SKM-1 treated with dmso at 0.1 percent for 144 hours (cell line): Measurements from ENCODE around the gene RNF180.
"Not testable (repeated sequence)": the region's sequence is repeated elsewhere in the genome, so short reads cannot be mapped to it uniquely, and the experiment has no call there.

ENCODE experiments used
- DNase-seq: peaks from one replicate; lab custom pipeline; 2025; ENCODE audit not compliant: unreplicated experiment; lab: John Stamatoyannopoulos, UW

Gene RNF180

DNA sequence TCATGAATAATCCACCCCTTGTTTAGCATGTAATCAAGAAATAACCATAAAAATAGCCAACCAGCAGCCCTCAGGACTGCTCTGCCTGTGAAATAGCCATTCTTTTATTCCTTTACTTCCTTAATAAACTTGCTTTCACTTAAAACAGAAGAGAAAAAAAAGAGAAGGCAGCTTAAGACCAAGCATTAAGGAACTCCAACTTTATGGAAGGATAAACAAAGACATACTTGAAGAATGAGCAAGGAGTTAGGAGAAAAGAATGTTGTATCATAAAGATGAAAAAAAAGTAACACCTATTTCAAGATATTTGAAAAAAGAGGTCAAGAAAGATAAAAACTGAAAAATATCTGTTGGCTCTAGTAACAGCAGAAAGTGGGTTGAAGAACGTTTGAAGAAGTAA, 107.6 kb downstream of the RNF180 start:
- DNase-seq = no peak

DNA sequence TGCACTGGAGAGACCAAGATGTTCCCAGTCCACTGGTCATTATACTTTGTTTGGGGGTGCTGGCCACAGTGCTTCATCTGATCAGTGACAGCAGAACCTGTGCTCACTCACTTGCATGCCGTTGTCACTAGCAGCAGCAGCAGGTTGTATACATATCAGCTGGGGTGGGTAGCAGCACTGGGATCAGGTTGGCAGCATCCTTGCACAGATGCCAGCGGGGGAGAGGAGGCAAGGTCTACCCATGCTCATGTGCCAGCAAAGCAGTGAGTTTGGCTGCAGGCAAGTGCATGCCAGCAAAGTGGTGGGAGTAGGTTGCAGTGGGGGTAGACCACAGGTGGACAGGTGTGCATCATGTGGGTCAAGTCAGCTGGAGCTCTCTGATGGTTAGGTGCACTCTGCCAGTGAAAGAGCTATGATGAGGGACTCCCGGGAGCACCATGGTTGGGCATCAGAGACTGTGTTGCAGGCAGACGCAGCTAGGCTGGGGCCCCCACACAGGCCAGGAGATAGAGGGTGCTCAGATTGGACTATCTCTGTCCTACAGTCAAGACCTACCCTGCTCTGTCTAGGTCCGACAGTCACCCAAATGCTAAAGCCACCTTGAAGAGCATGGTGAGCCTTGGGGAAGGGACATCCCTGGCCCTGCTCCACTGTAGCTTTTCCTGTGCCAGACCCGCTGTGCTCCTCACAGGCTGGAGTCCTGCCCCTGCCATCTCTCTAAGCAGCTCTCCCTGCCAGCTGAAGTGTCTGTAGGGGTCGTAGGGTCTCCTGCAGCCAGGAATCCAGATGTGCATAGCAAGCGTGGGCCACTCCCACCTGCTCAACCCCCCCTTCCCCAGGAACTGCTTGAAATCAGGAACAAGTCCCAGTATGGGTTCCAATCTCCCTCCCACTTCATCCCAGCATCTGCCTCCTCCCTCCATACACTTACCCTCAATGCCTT, 119.8 kb downstream of the RNF180 start:
- no peak for DNase-seq

DNA sequence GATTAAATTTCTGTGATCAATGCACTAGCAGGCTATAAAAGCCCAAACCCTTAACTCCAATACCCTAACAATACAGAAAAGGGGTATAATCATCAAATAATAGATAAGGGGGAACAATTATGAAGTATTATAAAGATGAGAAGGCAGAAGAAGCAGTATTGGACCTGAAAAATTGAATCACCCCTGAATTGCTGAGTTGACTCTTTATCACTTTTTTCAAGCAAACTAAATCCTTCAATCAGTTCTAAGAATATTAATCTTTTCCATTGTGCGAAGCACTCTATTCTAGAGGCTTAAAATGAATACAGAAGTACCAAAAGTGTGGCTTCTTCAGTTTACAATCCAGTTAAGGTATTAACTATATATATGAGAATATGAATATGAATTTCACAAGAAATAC, 120.7 kb downstream of the RNF180 start:
- DNase-seq = no peak

DNA sequence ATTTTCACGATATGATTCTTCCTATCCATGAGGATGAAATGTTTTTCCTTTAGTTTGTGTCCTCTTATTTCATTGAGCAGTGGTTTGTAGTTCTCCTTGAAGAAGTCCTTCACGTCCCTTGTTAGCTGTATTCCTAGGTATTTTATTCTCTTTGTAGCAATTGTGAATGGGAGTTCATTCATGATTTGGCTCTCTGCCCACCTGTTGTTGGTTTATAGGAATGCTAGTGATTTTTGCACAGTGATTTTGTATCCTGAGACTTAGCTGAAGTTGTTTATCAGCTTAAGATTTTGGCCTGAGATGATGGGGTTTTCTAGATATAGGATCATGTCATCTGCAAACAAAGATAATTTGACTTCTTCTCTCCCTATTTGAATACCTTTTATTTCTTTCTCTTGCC, 122.9 kb downstream of the RNF180 start:
- DNase-seq = not testable (repeated sequence)

DNA sequence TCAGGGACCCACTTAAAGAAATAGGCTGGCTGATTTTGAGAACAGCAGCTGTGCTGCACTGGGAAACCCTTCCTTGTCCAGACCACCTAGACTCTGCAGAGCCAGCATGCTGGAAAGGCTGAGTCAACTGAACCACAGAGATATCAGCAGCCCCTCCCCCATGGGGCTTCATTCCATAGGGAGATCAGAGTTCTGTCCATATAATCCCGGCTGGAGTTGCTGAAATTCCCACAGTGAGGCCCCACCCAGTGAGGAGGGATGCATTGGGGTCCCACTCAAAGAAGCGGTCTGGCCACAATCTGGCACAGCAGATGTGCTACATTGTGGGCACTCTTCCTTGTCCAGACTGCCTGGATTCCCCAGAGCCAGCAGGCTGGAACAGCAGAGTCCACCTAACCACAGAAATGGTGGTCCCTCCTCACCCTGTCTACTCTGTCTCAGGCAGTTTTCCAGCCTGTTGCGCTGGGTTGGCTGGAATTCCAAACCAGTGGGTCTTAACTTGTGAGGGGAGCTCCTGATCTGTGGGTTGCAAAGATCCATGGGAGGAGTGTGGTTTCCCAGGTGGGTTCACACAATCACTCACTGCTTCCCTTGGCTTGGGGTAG, 127.1 kb downstream of the RNF180 start:
- no peak for DNase-seq

DNA sequence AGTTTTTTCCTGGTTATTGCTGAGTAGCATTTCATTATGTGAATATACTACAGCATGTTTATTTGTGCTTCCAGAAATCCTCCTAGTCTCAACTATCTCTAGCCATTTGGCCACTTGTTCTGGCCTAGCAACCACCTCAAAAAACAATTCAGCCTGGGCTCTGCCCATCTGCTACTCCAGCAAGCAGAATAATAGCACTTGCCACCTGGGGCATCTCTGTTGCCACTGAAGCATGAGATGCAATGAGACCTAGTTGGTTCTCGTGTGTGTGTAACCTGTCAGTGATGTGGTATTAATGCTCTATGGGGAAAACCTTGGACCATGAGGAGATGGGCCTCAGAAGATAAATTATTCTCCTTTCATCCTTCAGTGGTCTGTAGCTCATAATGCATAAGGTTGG, 129.5 kb downstream of the RNF180 start:
- no peak for DNase-seq

DNA sequence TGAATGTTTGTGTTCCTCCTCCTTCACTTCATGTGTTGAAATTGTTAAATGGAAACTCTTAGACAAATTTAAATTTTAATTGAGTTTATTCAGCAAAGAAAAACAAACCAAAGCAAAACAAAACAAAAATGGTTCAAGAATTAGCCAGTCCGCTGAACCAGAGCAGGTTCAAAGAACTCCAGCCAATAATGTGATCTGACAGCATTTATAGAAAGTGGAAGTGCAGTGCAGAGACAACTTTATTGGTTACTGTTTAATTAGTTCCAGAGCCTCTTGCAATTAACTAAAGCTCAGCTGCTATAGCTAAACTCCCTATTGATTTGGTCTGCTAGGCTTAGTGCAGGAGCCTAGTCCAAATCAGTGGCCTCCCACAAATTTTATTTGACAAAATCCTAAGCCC, 132.9 kb downstream of the RNF180 start:
- no peak for DNase-seq

DNA sequence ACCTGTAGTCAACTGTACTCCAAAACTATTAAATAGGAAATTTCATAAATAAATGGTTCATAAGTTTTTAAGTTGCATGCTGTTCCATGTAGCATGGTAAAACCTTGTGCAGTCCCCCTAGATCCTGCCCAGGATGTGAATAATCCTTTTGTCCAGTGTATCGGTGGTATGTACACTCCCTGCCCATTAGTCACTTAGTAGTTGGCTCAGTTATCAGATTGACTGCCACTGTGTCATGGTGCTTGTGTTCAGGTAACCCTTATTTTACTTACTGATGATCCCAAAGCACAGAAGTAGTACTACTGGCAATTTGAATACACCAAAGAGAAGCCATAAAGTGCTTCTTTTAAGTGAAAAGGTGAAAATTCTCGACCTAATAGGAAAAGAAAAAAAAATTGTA, 134.2 kb downstream of the RNF180 start:
- DNase-seq = no peak

DNA sequence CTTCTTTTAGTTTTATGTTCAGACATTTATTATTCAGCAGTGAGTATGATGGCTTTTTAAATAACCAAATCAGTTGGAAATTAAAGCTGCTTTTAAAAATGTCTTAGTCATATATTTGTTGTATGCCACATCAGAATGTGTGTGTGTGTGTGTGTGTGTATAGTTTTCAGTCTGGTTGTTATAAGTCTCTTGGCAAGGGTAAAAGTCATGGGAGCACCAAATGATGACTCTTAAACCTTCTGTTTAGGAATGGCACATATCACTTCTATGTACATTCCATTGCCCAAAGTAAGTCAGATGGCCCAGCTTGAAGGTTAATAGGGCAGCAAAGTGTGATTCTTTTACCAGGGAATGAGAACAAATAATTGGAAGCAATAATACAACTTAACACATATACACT, 135.9 kb downstream of the RNF180 start:
- DNase-seq = no peak

DNA sequence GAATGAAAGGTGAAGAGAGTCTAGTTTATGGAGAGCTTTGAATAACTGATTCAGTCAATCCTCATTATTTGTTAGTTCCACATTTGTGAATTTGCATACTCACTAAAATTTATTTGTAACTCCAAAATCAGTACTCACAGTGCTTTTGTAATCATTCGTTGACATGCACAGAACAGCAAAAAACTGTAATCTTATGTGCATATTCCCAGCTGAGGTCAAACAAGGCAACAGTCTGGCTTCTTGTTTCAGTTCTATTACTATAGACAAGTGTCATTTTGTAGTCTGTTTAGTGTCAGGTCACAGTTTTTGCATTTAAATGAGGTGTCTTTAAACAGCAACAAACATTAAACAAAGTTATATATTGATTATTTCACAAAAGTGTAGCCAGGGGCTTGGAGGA, 142.5 kb downstream of the RNF180 start:
- DNase-seq = no peak

DNA sequence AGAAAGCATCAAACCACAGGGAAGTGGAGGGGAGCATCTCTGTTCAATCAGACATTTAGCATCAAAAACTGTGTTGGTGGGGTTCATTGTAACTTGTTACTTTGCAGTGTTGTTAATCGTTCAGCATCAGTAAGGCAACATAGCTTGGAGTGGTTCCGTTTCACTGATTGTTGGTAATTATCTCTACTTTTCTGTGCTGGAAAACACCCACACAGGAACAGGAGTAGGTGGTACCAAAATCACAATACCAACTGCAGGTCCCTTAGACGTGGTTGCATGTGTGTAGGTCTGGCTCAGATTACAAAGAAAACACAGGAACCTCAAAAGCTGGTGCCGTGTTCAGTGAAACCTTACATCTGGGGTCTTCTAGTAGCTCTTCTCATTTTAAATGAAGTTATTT, 146.8 kb downstream of the RNF180 start:
- DNase-seq = no peak

DNA sequence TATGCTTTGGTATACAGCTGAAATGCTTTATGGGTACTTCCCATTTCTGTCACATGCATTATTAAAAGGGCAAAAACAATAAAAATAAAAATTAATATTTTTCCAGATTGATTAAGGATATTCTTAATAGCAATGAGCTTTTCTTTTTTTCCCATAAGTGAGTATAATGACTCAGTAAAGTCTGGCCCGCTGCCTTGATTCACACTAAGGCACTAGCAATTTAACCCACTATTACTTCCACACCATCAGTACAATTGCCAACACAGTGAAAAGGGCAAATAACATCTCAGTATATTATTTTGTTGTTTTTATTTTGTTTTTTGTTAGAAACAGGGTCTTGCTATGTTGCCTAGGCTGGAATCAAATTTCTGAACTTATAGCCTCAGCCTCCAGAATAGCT, 150.1 kb downstream of the RNF180 start:
- DNase-seq = no peak

DNA sequence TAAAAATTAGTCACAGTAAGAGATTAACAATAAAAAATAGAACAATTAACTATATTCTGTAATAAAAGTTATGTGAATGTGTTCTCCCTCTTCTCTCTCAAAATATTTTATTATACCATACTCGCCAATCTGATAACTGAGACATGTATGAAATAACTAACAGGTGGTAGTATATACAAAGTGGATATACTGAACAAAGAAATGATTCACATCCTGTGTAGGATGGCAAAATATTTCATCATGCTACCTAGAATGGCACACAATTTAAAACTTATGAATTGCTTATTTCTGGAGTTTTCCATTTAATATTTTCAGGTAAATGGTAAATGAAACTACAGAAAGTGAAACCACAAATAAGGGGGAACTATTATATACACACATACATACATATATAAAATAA, 152.5 kb downstream of the RNF180 start:
- DNase-seq = no peak

DNA sequence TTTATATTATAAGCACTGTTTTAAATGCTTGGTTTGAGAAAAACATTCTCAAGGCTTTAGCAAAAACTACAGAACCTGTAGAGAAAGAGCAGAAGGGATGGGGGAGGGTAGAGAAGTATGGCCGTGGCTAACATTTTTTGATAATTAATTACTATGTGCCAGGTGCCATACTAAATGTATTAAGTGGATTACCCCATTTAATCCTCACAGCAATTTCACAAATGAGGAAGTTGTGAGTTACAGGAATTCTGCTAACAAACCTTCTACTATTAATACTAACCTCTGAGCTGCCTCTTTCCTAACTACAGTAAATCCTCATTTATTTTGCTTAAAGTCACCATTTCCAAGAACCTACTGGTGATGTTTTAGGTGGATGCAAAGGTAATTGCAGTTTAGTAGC, 157.9 kb downstream of the RNF180 start:
- DNase-seq = no peak

DNA sequence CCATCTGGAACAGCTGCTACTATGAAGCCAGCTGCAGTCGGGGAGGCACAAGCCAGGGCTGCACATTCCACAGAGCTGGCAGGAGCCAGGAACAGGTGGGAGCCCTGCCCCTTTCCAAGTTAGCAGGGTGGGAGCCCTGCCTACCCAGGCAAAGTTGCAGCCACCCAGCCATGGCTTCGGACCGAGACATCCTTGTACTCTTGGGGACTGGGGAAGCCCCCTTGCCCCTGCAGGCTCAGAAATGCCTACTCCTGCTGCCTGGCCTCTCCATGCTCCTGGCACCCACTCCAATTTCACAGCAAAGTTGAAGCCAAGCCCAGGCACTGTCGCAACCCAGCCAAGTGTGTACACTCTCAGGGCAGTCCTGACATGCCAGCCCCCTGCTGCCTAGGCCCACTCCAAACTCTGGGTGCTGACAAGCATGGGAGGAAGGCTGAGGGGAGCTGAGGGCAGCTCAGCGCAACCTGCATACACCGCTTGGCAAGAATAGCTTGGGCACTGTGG, 165.1 kb downstream of the RNF180 start:
- no peak for DNase-seq

DNA sequence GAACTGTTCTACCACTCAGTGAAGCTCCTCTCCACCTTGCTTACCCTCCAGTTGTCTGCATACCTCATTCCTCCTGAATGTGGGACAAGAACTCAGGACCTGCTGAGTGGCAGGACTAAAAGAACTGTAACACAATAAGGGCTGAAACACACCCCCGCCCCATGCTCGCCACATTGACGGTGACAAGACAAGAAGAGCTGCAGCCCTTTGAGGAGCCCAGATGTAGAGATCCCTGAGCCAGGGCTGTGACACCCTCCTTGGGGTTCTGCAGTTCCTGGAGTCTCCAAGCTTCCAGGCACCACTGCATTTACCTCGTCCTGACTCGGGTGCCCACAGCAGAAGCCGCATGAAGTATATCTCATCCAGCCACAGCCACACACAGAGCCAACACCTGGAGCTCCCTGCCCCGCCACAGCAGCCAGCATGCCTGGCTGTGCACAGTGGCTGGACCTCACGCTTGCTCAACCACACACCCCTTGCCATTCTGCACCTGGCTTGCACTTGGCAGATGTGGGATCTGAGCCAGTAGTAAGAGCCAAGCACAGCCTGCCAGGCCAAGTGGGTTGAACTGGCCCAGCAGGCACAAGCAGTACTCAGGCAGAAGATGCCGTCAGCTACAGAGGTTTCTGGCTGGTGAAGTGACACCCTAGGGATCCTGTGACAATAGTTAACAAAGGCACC, 166.1 kb downstream of the RNF180 start:
- DNase-seq = no peak

DNA sequence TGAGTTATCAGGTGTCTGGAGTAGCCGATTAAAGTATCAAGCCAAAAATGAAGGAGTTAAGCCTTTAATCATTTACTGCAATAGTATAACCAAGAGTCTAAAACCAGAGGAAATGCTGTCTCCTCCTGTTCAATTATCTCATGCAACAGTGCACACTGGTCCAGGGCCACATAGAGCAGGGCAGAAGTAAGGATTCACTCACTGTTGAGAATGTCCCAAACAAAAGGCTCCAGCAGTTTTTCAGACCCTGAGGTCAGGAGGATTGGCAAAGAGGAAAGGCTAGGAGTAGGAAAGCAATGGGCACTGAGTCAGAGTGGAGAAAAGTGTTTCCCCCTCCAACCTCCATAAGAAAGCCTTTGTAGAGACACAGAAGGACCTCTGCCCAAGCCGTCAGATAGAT, 168.2 kb downstream of the RNF180 start:
- no peak for DNase-seq

DNA sequence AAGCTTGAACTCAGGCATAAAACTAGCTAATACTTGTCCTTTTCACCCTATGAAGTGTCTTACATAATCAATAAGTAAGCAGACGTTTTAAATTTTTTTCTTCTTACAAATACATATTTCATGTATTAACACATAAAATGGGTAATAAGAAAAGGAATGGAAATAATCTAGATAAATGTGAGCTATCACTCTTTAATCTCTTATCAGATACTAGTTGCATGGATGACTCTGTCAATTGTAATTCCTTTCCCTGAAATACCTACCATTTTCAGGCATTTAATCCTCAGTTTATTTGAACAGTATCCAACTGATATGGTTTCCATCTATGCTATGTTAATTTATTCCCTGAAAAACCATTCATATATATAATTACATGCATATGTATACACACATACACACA, 174.1 kb downstream of the RNF180 start:
- DNase-seq = no peak

DNA sequence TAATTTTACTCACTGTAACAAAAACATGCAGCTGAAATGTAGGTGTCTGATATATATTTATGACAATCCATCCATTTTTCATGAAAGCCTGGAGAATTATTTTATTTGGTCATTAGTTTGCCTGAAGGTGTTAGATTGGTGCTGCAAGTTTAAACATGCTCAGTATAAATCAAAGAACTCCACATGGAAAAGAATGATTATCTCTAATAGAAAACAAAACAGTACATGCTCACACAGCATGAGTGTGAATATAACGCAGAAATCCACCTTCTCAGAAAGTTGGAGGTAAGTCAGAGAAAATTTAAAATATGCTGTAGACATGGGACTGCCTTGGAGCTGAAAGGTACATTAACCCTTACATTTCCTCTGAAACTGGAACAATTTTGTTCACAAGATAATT, 174.7 kb downstream of the RNF180 start:
- DNase-seq = no peak

DNA sequence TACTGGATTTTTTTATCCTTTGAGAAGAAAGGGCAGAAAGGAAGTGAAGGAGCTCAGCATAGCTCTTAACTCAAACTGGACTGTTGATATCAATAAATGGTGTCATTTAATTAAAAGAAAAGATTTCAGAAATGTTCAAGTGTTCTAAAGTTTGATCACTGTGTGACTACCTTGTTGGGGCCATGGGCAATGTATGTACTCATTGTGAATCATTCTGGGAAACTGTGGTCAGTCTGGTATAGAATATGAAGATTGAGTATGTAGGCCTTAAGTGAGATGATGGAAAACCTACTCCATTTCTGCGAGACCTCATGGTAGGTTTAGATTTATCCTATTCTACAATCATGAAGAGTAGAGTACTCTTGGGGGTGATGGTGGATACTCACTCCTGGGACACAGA, 175.7 kb downstream of the RNF180 start:
- DNase-seq = no peak

DNA sequence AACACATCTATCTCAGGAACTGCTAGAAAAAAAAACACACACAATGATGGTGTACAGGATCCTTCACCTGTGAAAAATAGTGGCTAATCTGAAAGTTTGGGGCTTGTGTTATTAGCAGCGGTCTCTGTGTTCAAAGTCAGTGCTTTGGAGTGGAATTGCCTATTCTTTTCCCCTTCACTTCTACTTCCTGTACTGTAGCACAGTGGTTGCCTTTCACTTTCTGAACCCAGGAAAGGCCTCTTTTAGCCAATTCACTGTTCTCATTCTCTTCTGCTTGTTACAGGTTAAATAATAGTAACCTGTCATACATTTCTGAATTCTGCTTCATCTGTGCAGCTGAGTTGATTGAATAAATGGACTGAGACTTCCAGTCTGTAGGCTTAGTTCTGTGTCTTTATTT, 178.9 kb downstream of the RNF180 start:
- no peak for DNase-seq

DNA sequence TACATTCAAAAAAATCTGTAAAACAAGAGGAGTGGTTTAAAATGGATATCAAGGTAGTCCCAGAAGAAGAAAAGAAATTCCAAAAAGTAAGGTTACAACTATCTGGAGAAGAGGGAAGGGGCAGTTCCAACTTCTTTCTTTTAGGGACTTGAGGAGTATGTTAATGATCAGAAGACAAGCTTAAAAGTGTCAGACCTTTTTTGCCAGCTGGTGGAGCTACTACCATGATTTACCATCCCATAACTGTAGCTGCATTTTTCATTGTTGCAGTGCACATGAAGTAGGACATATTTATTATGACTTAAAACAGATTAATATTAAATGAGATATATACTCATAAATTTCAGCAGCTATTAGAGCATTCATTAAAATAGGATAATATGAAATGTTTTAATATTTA, 181.7 kb downstream of the RNF180 start:
- DNase-seq = no peak
